ENCODE results near the gene VN1R2.
"Not testable (repeated sequence)": the region's sequence is repeated elsewhere in the genome, so short reads cannot be mapped to it uniquely, and the experiment has no call there.

Gene VN1R2

GRCh38 chr19:53275480-53275879, 17.4 kb downstream of the VN1R2 start:
- H3K4me1 ChIP-seq (ENCODE audit: insufficient read depth, poor library complexity, severe bottlenecking) = no peaks in the 10 kb centered on the region
- no peak for ATAC-seq (ENCODE audit: low read depth)
- H3K27ac ChIP-seq (ENCODE audit: poor library complexity, severe bottlenecking) = no peak overlapping the region
- H3K9me3 ChIP-seq (ENCODE audit: severe bottlenecking) = peaks cover 3% of the 10 kb centered on the region
- no peak for DNase-seq (ENCODE audit: low spot score)
- H3K27me3 ChIP-seq (ENCODE audit: insufficient read depth, poor library complexity, severe bottlenecking) = no peaks in the 10 kb centered on the region
- no peak for TF ChIP-seq CTCF (IDR thresholded peaks at IDR 0.05; ENCODE audit: poor library complexity, severe bottlenecking)
- no peaks in the 10 kb centered on the region for H3K36me3 ChIP-seq (ENCODE audit: low read depth)
- H3K4me3 ChIP-seq (ENCODE audit: severe bottlenecking) = no peak overlapping the region

GRCh38 chr19:53281947-53282346, 23.9 kb downstream of the VN1R2 start:
- H3K9me3 ChIP-seq (ENCODE audit: severe bottlenecking); H3K27ac ChIP-seq (ENCODE audit: poor library complexity, severe bottlenecking); DNase-seq (ENCODE audit: low spot score); ATAC-seq (ENCODE audit: low read depth); H3K36me3 ChIP-seq (ENCODE audit: low read depth); H3K27me3 ChIP-seq (ENCODE audit: insufficient read depth, poor library complexity, severe bottlenecking); H3K4me3 ChIP-seq (ENCODE audit: severe bottlenecking); H3K4me1 ChIP-seq (ENCODE audit: insufficient read depth, poor library complexity, severe bottlenecking): not testable (repeated sequence)

- Histone ChIP-seq H3K36me3 (ENCODE audit: low read depth) (no peaks in the 10 kb centered on the region), H3K27ac (ENCODE audit: poor library complexity, severe bottlenecking) (no peak overlapping the region), H3K9me3 (ENCODE audit: severe bottlenecking) (no peaks in the 10 kb centered on the region), H3K4me3 (ENCODE audit: severe bottlenecking) (no peak overlapping the region), H3K27me3 (ENCODE audit: insufficient read depth, poor library complexity, severe bottlenecking) (no peaks in the 10 kb centered on the region), H3K4me1 (ENCODE audit: insufficient read depth, poor library complexity, severe bottlenecking) (no peaks in the 10 kb centered on the region)
- no peak for TF ChIP-seq CTCF (IDR thresholded peaks at IDR 0.05; ENCODE audit: poor library complexity, severe bottlenecking)
- ATAC-seq (ENCODE audit: low read depth) (no peak), DNase-seq (ENCODE audit: low spot score) (no peak)
Observed at GRCh38 chr19:53285087-53285486, 27.0 kb downstream of the VN1R2 start.

- no peaks in the 10 kb centered on the region for H3K36me3 ChIP-seq (ENCODE audit: low read depth)
- H3K4me1 ChIP-seq (ENCODE audit: insufficient read depth, poor library complexity, severe bottlenecking) = no peaks in the 10 kb centered on the region
- ATAC-seq (ENCODE audit: low read depth) = no peak
- H3K27me3 ChIP-seq (ENCODE audit: insufficient read depth, poor library complexity, severe bottlenecking) = no peaks in the 10 kb centered on the region
- no peak overlapping the region for H3K27ac ChIP-seq (ENCODE audit: poor library complexity, severe bottlenecking)
- H3K9me3 ChIP-seq (ENCODE audit: severe bottlenecking) = peaks cover 10% of the 10 kb centered on the region
- no peak overlapping the region for H3K4me3 ChIP-seq (ENCODE audit: severe bottlenecking)
- no peak for TF ChIP-seq CTCF (IDR thresholded peaks at IDR 0.05; ENCODE audit: poor library complexity, severe bottlenecking)
- no peak for DNase-seq (ENCODE audit: low spot score)
Observed at GRCh38 chr19:53290758-53291549, 32.9 kb downstream of the VN1R2 start.

GRCh38 chr19:53294786-53295441, 36.8 kb downstream of the VN1R2 start:
- H3K36me3 ChIP-seq (ENCODE audit: low read depth) = no peaks in the 10 kb centered on the region
- DNase-seq (ENCODE audit: low spot score) = no peak
- TF ChIP-seq CTCF (IDR thresholded peaks at IDR 0.05; ENCODE audit: poor library complexity, severe bottlenecking) = no peak
- H3K9me3 ChIP-seq (ENCODE audit: severe bottlenecking) = peaks cover 10% of the 10 kb centered on the region
- no peak for ATAC-seq (ENCODE audit: low read depth)
- no peaks in the 10 kb centered on the region for H3K27me3 ChIP-seq (ENCODE audit: insufficient read depth, poor library complexity, severe bottlenecking)
- H3K4me1 ChIP-seq (ENCODE audit: insufficient read depth, poor library complexity, severe bottlenecking) = no peaks in the 10 kb centered on the region
- no peak overlapping the region for H3K27ac ChIP-seq (ENCODE audit: poor library complexity, severe bottlenecking)
- H3K4me3 ChIP-seq (ENCODE audit: severe bottlenecking) = no peak overlapping the region

- H3K4me1 ChIP-seq (ENCODE audit: insufficient read depth, poor library complexity, severe bottlenecking); ATAC-seq (ENCODE audit: low read depth); H3K27ac ChIP-seq (ENCODE audit: poor library complexity, severe bottlenecking); H3K9me3 ChIP-seq (ENCODE audit: severe bottlenecking); H3K27me3 ChIP-seq (ENCODE audit: insufficient read depth, poor library complexity, severe bottlenecking); H3K36me3 ChIP-seq (ENCODE audit: low read depth); H3K4me3 ChIP-seq (ENCODE audit: severe bottlenecking); DNase-seq (ENCODE audit: low spot score): not testable (repeated sequence)
Observed at GRCh38 chr19:53301341-53301740, 43.2 kb downstream of the VN1R2 start.
